AG09319 (cell line): ENCODE data around the gene OR5M10.
A peak's percentile ranks its signal among the peaks of the same experiment; 100 is the strongest.
"Not testable (repeated sequence)": the region's sequence is repeated elsewhere in the genome, so short reads cannot be mapped to it uniquely, and the experiment has no call there.

Experiments
- DNase-seq: peaks from one replicate; pipeline ENCODE4 v3.0.0-alpha.2; 2010; ENCODE audit warnings: low read depth; ENCODE audit errors: extremely low read depth
- TF ChIP-seq, protein P1 (sequence below): IDR thresholded peaks from 2 replicates; pipeline ENCODE4 v1.5.1; 2011; ENCODE audit warnings: low read depth, mild to moderate bottlenecking, inconsistent platforms, low read length, moderate library complexity

OR5M10 gene

DNA sequence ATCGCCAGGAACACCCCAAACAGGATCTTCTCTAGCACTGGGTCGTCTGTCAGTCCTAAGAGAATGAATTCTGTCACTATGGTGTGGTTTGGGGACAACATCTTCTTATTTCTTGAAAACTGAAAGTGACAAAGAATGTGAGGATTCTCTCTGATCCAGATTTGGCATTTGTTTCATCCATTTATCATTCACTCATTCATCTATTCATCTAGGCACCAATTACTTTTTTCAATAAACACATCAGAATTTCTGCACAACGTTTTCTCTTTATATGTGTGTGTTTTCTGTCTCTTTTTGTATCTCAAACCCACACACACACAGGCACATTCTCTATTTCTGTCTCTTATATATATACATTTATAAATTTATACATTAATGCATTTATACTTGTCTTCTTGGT lies at the start of gene OR5M10:
TSS of gene OR5M10 (minus strand) at position 101 of the 400 bp plus-strand sequence. CDS start at position 101, 0 bp downstream.
- DNase-seq: no peak
- TF ChIP-seq, protein P1, sequence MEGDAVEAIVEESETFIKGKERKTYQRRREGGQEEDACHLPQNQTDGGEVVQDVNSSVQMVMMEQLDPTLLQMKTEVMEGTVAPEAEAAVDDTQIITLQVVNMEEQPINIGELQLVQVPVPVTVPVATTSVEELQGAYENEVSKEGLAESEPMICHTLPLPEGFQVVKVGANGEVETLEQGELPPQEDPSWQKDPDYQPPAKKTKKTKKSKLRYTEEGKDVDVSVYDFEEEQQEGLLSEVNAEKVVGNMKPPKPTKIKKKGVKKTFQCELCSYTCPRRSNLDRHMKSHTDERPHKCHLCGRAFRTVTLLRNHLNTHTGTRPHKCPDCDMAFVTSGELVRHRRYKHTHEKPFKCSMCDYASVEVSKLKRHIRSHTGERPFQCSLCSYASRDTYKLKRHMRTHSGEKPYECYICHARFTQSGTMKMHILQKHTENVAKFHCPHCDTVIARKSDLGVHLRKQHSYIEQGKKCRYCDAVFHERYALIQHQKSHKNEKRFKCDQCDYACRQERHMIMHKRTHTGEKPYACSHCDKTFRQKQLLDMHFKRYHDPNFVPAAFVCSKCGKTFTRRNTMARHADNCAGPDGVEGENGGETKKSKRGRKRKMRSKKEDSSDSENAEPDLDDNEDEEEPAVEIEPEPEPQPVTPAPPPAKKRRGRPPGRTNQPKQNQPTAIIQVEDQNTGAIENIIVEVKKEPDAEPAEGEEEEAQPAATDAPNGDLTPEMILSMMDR: no peak

- TF ChIP-seq, protein P1: no peak
- DNase-seq: no peak
Measured at GRCh38 chr11:56625946-56626345, 48.4 kb upstream of the OR5M10 start.

GRCh38 chr11:56624661-56625110 lies 47.2 kb upstream of the OR5M10 start:
- TF ChIP-seq, protein P1: peak; percentile 6
- no peak for DNase-seq

GRCh38 chr11:56611174-56611573 lies 33.7 kb upstream of the OR5M10 start:
- TF ChIP-seq, protein P1: no peak
- DNase-seq: no peak

DNA sequence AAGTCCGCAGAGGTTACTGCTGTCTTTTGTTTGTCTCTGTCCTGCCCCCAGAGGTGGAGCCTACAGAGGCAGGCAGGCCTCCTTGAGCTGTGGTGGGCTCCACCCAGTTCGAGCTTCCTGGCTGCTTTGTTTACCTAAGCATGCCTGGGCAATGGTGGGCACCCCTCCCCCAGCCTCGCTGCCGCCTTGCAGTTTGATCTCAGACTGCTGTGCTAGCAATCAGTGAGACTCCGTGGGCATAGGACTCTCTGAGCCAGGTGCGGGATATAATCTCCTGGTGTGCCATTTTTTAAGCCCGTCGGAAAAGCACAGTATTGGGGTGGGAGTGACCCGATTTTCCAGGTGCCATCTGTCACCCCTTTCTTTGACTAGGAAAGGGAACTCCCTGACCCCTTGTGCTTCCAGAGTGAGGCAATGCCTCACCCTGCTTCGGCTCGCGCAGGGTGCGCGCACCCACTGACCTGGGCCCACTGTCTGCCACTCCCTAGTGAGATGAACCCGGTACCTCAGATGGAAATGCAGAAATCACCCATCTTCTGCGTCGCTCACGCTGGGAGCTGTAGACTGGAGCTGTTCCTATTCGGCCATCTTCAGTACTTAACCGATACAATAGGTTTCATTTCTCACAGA lies 14.7 kb upstream of the OR5M10 start:
- not testable (repeated sequence) for DNase-seq

GRCh38 chr11:56558574-56558973 lies 18.9 kb downstream of the OR5M10 start:
- TF ChIP-seq, protein P1: no peak
- DNase-seq: no peak

DNA sequence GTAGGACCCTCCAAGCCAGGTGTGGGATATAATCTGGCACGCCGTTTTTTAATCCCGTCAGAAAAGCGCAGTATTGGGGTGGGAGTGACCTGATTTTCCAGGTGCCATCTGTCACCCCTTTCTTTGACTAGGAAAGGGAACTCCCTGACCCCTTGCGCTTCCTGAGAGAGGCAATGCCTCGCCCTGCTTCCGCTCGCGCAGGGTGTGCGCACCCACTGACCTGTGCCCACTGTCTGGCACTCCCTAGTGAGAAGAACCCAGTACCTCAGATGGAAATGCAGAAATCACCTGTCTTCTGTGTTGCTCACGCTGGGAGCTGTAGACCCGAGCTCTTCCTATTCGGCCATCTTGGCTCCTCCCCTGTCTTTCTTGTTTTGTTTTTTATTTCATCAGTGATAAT lies 22.8 kb downstream of the OR5M10 start:
- not testable (repeated sequence) for DNase-seq

DNA sequence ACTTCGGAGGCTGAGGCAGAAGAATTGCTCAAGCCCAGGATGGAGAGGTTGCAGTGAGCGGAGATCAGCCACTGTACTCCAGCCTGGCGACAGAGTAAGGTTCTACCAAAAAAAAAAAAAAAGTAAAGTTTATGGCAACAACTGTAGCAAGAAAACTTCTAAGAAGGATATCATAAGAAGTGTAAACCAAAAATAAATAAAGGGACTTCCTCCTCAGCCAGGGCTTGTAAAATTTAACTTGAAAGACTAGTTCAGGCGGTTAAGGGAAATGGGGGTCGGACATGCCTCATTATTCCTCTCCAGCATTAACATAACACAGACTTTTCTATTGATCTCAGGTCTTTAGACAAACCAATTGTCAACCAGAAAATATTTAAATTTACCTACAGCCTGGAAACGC lies 32.0 kb downstream of the OR5M10 start:
- TF ChIP-seq, protein P1: no peak
- DNase-seq: no peak
